Stimulated activated CD4-positive, alpha-beta T cell treated with anti-CD3 and anti-CD28 coated beads, Interleukin-4, amount 100 ng/mL, for 48 hours (primary cell): ENCODE results near the gene C16orf78.
"Not testable (repeated sequence)": the region's sequence is repeated elsewhere in the genome, so short reads cannot be mapped to it uniquely, and the experiment has no call there.

Source experiments
- DNase-seq, 2 donors: peaks; one replicate each; pipeline ENCODE4 v3.0.0-alpha.2; 2020; ENCODE audit warnings: low read depth in 2 of 2

The C16orf78 gene

DNA sequence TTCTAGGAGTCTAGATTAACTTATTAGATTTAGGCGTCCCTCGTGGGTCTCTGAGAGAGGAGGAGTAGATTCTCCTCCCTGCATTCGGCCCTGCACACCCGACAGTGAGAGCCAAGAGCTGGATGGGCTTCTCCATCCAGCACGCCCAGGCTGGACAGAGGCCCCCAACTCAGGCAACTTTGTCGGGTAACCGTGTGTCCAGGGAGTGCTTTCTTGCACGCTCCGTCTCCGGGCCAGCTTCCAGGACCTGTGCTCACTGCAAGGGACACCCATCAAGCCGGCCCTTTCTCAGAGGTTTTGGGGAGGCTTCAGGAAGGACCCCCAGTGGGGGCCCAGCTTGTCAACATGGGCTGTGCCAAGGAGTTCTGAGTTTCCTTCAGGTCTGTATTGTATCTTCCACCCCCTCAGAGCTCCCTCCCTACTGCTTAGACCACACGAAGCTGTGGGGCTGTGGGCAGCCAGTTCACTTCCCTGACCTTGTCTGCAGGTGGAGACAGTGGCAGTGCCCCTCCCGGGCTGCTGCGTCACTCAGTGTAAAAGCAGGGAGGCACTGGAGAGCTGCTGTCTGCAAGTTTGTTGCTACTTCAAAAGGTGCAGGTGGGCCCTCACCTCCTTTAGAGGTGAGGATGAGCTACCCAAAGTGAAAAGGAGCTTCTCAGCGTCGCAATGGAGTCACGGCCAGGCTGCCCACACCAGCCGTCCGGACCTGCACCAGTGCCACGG lies 24.0 kb upstream of the C16orf78 start:
- no peak for DNase-seq

GRCh38 chr16:49350265-49351095 lies 23.1 kb upstream of the C16orf78 start:
- DNase-seq: peak; percentile 26 to 66

DNA sequence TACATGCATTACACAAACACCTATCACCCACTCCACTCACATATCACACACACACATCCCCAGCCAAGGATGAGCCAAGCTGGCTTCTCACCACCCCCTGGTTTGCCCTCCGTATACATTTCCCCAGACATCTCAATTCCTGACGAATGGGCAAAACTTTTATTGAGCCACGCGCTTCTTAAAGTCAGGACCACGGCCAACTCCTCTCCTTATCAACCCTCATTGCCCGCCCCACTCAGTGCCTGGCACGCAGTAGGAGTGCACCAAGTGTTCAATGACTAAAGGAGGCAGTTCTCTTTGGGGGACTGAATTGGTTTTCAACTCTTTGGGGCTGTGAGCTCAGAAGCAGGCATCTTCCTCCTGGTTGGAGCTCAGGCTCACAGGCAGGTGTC lies 22.5 kb upstream of the C16orf78 start:
- no peak for DNase-seq

- no peak for DNase-seq
Measured at GRCh38 chr16:49352892-49353291, 20.7 kb upstream of the C16orf78 start.

DNA sequence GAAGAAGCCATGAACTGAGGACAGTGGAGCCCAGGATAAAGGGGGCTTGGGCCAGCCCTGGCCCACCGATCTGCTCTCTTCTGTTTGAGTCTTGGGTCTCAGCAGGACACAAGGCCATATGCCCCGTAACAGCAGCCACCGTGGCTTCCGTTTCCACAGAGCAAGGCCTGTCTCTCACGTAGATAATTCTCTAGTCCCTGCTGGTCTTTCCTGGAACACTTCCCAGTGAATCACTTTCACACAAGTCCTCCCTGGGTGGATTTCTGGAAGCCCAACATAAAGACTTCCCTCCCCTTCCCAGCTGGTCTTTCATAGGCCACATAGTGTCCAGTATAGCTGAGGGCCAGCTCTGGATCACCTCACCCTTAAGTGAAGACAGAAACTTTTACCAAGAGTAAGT lies 19.9 kb upstream of the C16orf78 start:
- no peak for DNase-seq

DNA sequence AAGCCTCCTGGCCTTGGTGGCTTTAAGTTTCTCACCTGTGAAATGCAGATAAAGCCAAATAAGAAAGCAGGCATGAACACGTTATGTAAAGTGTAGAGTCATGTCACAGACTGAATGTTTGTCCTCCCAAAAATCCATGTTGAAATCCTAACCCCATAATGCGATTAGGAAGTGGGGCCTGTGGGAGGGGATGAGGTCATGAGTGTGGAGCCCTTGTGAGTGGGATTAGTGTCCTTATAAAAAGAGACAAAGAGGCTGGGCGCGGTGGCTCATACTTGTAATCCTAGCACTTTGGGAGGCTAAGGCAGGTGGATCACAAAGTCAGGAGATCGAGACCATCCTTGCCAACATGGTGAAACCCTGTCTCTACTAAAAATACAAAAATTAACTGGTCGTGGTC lies 19.5 kb upstream of the C16orf78 start:
- DNase-seq: no peak

DNA sequence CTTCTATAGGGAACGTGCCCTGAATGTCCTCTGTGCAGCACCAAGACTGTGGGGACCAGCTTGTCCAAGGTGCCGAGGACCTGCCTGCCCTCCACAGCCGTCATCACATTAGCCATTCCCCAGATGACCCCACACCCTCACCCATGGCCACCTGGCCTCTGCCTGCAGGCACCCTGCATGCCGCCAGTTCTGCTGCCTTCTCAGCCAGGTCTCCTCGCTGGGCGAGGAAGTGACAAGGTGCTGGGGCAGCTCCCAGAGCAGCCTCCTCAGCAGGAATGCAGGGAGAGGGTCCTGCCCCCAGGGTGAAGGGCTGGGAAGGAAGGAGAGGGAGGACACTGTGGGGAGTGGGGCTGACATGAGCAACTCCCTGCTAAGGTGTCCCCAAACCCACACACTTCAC lies 18.6 kb upstream of the C16orf78 start:
- DNase-seq: no peak

- DNase-seq: no peak
Measured at GRCh38 chr16:49355933-49356665, 17.5 kb upstream of the C16orf78 start.

GRCh38 chr16:49356728-49357488 lies 16.7 kb upstream of the C16orf78 start:
- no peak for DNase-seq

DNA sequence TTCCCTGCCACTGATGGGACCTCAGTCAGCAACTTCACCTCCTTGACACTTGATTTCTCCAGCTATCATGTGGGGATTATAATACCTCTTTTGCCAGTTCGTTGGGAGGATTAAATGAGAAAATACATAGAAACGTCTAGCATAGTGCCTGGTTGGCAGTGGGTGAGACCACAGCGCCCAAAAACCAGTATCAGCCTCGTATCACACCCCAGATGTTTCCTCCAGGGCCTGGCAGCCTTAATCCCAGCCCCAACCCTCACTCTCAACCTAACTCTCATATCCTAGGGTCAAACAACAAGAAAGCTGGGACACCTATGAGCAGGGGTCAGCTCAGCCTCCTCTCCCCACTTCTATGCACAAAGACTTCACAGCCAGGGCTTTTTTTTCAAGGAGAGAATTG lies 14.0 kb upstream of the C16orf78 start:
- DNase-seq: no peak

DNA sequence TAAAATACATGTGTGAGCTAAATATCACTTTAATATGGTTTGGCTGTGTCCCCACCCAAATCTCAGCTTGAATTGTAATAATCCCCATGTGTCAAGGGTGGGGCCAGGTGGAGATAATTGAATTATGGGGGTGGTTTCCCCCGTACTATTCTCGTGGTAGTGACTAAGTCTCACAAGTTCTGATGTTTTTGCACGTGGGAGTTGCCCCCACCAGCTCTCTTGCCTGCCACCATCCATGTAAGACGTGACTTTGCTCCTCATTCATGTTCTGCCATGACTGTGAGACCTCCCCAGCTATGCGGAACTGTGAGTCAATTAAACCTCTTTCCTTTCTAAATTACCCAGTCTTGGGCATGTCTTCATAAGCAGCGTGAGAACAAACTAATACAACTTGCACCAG lies 11.9 kb upstream of the C16orf78 start:
- not testable (repeated sequence) for DNase-seq

GRCh38 chr16:49362230-49362629 lies 11.4 kb upstream of the C16orf78 start:
- no peak for DNase-seq

DNA sequence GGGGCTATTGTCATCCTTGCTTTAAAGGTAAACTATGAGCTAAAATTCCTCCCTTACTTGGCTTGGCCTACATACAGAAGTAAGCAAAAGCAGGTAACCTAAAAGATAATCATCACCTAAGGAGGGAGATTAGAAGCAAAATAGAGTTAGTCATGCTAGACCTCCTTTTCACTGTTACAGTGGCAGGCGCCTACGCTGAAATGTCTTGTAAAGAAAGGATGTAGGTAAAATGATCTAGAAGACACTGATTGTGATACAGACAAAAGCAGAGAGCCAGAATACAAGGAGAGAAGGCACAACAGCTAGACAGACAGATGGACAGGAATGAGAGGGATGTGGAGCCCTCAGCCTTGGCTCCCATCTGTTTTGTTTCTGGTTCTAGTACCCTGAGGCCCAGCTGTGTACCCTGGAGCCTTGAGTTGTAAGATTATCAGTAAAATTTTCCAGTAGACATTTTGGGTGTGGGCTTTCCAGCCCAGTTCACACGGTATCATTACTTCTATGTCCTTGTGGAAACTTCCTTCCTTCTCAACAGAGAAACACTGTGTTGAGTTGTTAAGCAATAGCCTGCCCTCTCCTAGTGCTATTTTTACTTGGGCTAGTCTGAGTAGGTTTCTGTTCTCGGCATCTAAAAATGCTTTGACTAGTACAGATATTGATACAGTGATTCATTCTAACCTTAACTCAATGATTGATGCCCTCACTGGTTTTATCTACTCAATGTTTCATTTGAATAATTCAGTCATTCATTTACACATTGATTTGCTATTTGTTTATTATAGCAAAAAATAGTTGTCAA lies 7.7 kb upstream of the C16orf78 start:
- no peak for DNase-seq

DNA sequence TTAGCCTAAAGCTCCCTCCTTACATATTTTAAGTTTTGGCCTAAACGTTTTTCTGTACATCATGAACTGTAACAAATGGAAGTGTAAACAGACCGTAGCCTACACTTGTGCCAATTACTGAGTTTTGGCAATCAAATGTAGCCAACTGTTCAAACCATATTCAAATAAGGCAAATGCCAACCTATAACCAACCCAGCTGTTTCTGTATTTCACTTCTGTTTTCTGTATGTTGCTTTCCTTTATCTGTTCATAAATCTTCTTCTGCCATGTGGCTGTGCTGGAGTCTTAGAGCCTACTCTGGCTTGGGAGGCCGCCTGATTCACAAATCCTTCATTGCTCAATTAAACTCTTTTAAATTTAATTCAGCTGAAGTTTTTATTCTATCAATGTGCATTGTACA lies 6.9 kb upstream of the C16orf78 start:
- no peak for DNase-seq

- DNase-seq: no peak
Measured at GRCh38 chr16:49369651-49370611, 3.7 kb upstream of the C16orf78 start.

DNA sequence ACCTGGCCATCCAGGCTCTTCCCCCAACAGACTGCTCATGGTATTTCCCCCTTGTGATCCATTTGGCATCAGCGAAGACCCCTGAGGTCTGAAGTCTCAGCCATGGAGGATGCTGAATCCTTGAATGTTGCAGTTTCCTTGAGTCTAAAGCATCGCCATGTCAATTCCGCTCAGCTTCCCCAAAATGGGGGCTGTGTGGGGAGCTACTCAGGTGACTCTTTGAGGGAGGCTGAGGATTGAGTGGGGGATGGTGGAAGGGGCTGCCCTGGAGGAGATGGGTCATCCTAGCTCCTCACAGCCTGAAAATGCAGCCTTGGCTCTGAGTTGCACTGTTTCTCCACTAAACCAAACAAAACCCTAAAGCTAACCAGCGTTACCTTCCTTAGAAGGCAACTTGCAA lies 2.6 kb downstream of the C16orf78 start:
- no peak for DNase-seq

- no peak for DNase-seq
Measured at GRCh38 chr16:49377196-49377755, 3.7 kb downstream of the C16orf78 start.

DNA sequence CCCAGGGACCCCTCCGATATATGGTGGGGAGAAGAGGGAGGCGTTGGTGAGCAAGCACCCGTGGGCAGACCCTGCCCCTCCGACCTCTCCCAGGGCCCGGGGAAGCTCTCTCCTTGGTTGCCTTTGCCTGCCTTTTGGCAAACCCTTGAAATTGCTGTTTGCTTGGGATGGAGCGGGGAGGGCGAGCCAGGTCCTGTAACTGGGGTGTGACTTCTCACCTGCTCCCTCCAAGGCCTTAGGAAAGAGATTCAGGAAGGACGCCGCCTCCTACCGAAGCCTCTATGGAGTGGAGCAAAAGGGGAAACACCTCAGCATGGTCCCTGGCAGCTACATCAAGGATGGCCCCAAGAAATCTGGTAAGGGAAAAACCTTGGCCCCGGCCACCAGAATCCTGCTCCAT lies 4.6 kb downstream of the C16orf78 start:
- no peak for DNase-seq

DNA sequence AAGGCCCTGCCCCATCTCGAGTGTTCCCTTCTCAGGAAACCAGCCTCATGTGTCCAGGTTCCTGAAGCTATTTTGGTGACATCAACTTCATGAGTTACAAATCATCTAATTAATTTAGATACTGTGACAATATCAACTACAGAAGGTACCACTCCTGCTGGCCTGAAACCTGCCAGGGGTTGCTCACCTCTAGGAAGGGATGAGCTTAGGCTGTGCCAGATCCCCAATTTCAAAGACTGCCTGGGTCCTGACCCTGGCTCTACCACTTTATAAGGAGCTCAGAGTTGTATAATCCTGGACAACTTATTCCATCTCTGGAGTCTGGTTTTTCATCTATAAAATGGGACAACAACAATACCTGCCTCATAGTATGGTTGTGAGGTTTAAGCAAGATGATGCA lies 5.2 kb downstream of the C16orf78 start:
- DNase-seq: no peak

DNA sequence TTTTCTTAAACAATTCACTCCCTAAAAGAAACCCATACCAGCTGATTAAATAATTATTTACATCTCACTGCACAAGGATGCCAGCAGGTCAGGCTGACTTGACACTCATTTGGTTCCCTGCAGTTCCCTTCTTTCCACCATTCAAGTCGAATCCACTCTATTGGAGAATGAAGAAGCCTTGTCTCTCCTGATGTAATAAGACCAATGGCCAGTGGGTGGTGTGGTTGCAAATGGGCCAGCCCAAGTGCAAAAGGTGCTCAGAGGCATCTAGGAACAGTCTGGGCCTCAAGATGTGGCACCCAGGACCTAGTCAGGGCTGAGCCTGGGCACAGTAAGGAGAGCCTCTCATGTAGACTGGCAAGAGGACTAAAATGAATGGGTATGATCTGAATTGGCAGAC lies 9.3 kb downstream of the C16orf78 start:
- no peak for DNase-seq
